OCI-LY3 (cell line): ENCODE measurements around the gene GRIP1.

Experiments
- H2AFZ ChIP-seq: fragments of 200-600, 300-600 bp; shearing (Covaris generic); 2 replicates; pipeline ENCODE4 v1.6.0; 2014; ENCODE audit warnings: antibody characterized with exemption, low read depth, low read length
- H3K27ac ChIP-seq: fragments of 200-600, 300-600 bp; sonication (generic); 2 replicates; pipeline ENCODE4 v1.5.1; 2014; ENCODE audit warnings: mild to moderate bottlenecking, low read length, moderate library complexity, mixed read lengths
- H3K27me3 ChIP-seq: fragments of 200-600, 300-600 bp; sonication (generic); 2 replicates; pipeline ENCODE4 v1.6.1; 2014; ENCODE audit warnings: low read depth, low read length, mixed read lengths
- H3K36me3 ChIP-seq: fragments of 200-600, 300-600 bp; sonication (generic); replicated peaks from 2 replicates; pipeline ENCODE3; 2014; ENCODE audit warnings: low read depth, low read length, mixed read lengths
- H3K4me1 ChIP-seq: fragments of 300-600, 200-600 bp; sonication (generic); 2 replicates; pipeline ENCODE4 v1.6.1; 2014; ENCODE audit warnings: low read length, mixed read lengths
- H3K4me2 ChIP-seq: fragments of 200-600, 300-600 bp; sonication (generic); 2 replicates; pipeline ENCODE4 v1.6.1; 2014; ENCODE audit warnings: low read length, mixed read lengths
- H3K4me3 ChIP-seq: fragments of 300-600, 200-600 bp; sonication (generic); 2 replicates; pipeline ENCODE4 v1.5.1; 2014; ENCODE audit warnings: antibody characterized with exemption, mild to moderate bottlenecking, low read length, moderate library complexity
- H3K79me2 ChIP-seq: fragments of 300-600, 200-600 bp; shearing (Covaris generic); 2 replicates; pipeline ENCODE4 v1.6.1; 2014; ENCODE audit warnings: mild to moderate bottlenecking, low read length, mixed read lengths
- H3K9ac ChIP-seq: fragments of 300-600, 200-600 bp; shearing (Covaris generic); 2 replicates; pipeline ENCODE4 v1.6.0; 2014; ENCODE audit warnings: mild to moderate bottlenecking, low read length, moderate library complexity
- H3K9me3 ChIP-seq: fragments of 200-600, 300-600 bp; shearing (Covaris generic); 2 replicates; pipeline ENCODE4 v1.6.1; 2014; ENCODE audit warnings: low read length, mixed read lengths; ENCODE audit not compliant: insufficient read depth
- H4K20me1 ChIP-seq: fragments of 200-600, 300-600 bp; sonication (generic); 2 replicates; pipeline ENCODE4 v1.6.1; 2016; ENCODE audit warnings: low read length, mixed read lengths; ENCODE audit not compliant: insufficient read depth
- CTCF ChIP-seq: fragments of 200-600, 300-600 bp; sonication (generic); IDR thresholded peaks from 2 replicates; pipeline ENCODE4 v1.5.1; 2014; ENCODE audit warnings: antibody characterized with exemption, low read length, low read depth
- EZH2phosphoT487 ChIP-seq: fragments of 200-600 bp; shearing (Covaris generic); IDR thresholded peaks from 2 replicates; pipeline ENCODE4 v1.6.1; 2018; ENCODE audit warnings: antibody characterized with exemption, mixed run types, low read depth

Gene GRIP1

GRCh38 chr12:66359300-66359699, 319.6 kb downstream of the GRIP1 start:
- no peaks in the 10 kb centered on the region for H3K4me1 ChIP-seq
- H3K9ac ChIP-seq = no peak overlapping the region
- no peaks in the 10 kb centered on the region for H3K79me2 ChIP-seq
- H3K36me3 ChIP-seq = no peaks in the 10 kb centered on the region
- no peaks in the 10 kb centered on the region for H3K9me3 ChIP-seq
- no peak overlapping the region for H3K4me2 ChIP-seq
- TF ChIP-seq CTCF (no peak), EZH2phosphoT487 (no peak)
- H4K20me1 ChIP-seq = no peaks in the 10 kb centered on the region
- H2AFZ ChIP-seq = no peak overlapping the region
- H3K4me3 ChIP-seq = no peak overlapping the region
- no peaks in the 10 kb centered on the region for H3K27me3 ChIP-seq
- H3K27ac ChIP-seq = no peak overlapping the region

- H3K4me2 ChIP-seq = no peak overlapping the region
- H3K4me3 ChIP-seq = no peak overlapping the region
- no peak overlapping the region for H2AFZ ChIP-seq
- no peak overlapping the region for H3K27ac ChIP-seq
- H3K27me3 ChIP-seq = no peaks in the 10 kb centered on the region
- TF ChIP-seq EZH2phosphoT487 = no peak
- TF ChIP-seq CTCF = no peak
- no peaks in the 10 kb centered on the region for H3K36me3 ChIP-seq
- no peaks in the 10 kb centered on the region for H3K79me2 ChIP-seq
- H3K9me3 ChIP-seq = no peaks in the 10 kb centered on the region
- no peaks in the 10 kb centered on the region for H3K4me1 ChIP-seq
- no peak overlapping the region for H3K9ac ChIP-seq
- no peaks in the 10 kb centered on the region for H4K20me1 ChIP-seq
Observed at GRCh38 chr12:66354291-66354690, 324.6 kb downstream of the GRIP1 start.

GRCh38 chr12:66352899-66353298, 326.0 kb downstream of the GRIP1 start:
- H3K4me3 ChIP-seq = no peak overlapping the region
- H3K36me3 ChIP-seq = no peaks in the 10 kb centered on the region
- H3K4me1 ChIP-seq = no peaks in the 10 kb centered on the region
- no peak overlapping the region for H2AFZ ChIP-seq
- H3K27ac ChIP-seq = no peak overlapping the region
- no peak overlapping the region for H3K4me2 ChIP-seq
- TF ChIP-seq EZH2phosphoT487 (no peak), CTCF (no peak)
- no peaks in the 10 kb centered on the region for H3K79me2 ChIP-seq
- no peaks in the 10 kb centered on the region for H4K20me1 ChIP-seq
- no peaks in the 10 kb centered on the region for H3K9me3 ChIP-seq
- H3K9ac ChIP-seq = no peak overlapping the region
- no peaks in the 10 kb centered on the region for H3K27me3 ChIP-seq

GRCh38 chr12:66352197-66352596, 326.7 kb downstream of the GRIP1 start:
- TF ChIP-seq EZH2phosphoT487 = no peak
- TF ChIP-seq CTCF = peak; percentile 54
- Histone ChIP-seq H3K9me3 (no peaks in the 10 kb centered on the region), H3K4me3 (no peak overlapping the region), H2AFZ (no peak overlapping the region), H3K9ac (no peak overlapping the region), H3K27ac (no peak overlapping the region), H3K27me3 (no peaks in the 10 kb centered on the region), H3K36me3 (no peaks in the 10 kb centered on the region), H3K79me2 (no peaks in the 10 kb centered on the region), H3K4me2 (no peak overlapping the region), H4K20me1 (no peaks in the 10 kb centered on the region), H3K4me1 (no peaks in the 10 kb centered on the region)
